K562 (cell line): ENCODE results near the gene KCNH2. TPM values are rescaled to one million over a fixed set of nuclear protein-coding genes. Genes with fewer than 3 reads are reported as not detected.

Source experiments
- GTF2F1 ChIP-seq: IDR thresholded peaks from 2 replicates; pipeline ENCODE4 v1.6.1; 2011; ENCODE audit warnings: low read depth, low read length, improper control_type of control experiment
- HDAC2 ChIP-seq: fragments of 450-650 bp; IDR thresholded peaks from 2 replicates; pipeline ENCODE4 v1.6.1; 2016; ENCODE audit warnings: mild to moderate bottlenecking
- HOXB6 ChIP-seq: fragments of 250-450 bp; sonication (Bioruptor Pico); IDR thresholded peaks from 2 replicates; pipeline ENCODE4 v1.5.1; 2022; ENCODE audit warnings: mild to moderate bottlenecking, borderline replicate concordance
- KLF10 ChIP-seq: fragments of 250-450 bp; sonication (Bioruptor Pico); IDR thresholded peaks from 2 replicates; pipeline ENCODE4 v1.6.1; 2021; ENCODE audit warnings: matching md5 sums
- NCOA4 ChIP-seq: fragments of 450-650 bp; IDR thresholded peaks from 2 replicates; pipeline ENCODE4 v1.6.1; 2018; ENCODE audit warnings: mild to moderate bottlenecking; ENCODE audit not compliant: partially characterized antibody
- POLR2AphosphoS5 ChIP-seq: IDR thresholded peaks from 2 replicates; pipeline ENCODE4 v1.6.1; 2011; ENCODE audit warnings: mild to moderate bottlenecking, low read depth, low read length, moderate library complexity; ENCODE audit not compliant: control insufficient read depth, insufficient read depth
- POLR2H ChIP-seq: IDR thresholded peaks from 2 replicates; pipeline ENCODE4 v1.6.1; 2016; ENCODE audit warnings: missing genetic modification characterization, low read depth, mild to moderate bottlenecking, control low read depth, missing compliant biosample characterization, moderate library complexity
- RAD21 ChIP-seq, 2 experiments: fragments of 250-450 bp in 1 of 2; fragments of 450-650 bp in 1 of 2; sonication (Bioruptor Pico) in 1 of 2; formaldehyde crosslinking in 1 of 2; IDR thresholded peaks in 1 of 2; conservative IDR thresholded peaks in 1 of 2; 2 replicates each; pipeline versions ENCODE4 v1.4.0 to v1.8.0; 2020 to 2022; ENCODE audit warnings: mild to moderate bottlenecking in 2 of 2, moderate library complexity in 1 of 2
- SAP30 ChIP-seq: fragments of 200-600 bp; sonication (generic); IDR thresholded peaks from 2 replicates; pipeline ENCODE4 v1.6.1; 2012; ENCODE audit warnings: borderline replicate concordance, low read depth, mild to moderate bottlenecking, moderate library complexity, low read length, control low read depth, inconsistent platforms; ENCODE audit not compliant: insufficient read depth, poor library complexity, severe bottlenecking
- SMARCC2 ChIP-seq: fragments of 450-650 bp; IDR thresholded peaks from 2 replicates; pipeline ENCODE4 v1.6.1; 2017; ENCODE audit warnings: antibody characterized with exemption, moderate library complexity, mild to moderate bottlenecking, low read depth
- SMC3 ChIP-seq: conservative IDR thresholded peaks from 2 replicates; pipeline ENCODE4 v1.6.1; 2011; ENCODE audit warnings: low read depth, low read length, improper control_type of control experiment; ENCODE audit not compliant: insufficient read depth
- SOX6 ChIP-seq: fragments of 450-650 bp; IDR thresholded peaks from 2 replicates; pipeline ENCODE4 v1.6.1; 2014; ENCODE audit warnings: mild to moderate bottlenecking
- TAF15 ChIP-seq: fragments of 200-400 bp; formaldehyde crosslinking; IDR thresholded peaks from 2 replicates; pipeline ENCODE4 v1.6.1; 2017; ENCODE audit warnings: mild to moderate bottlenecking, low read depth, low read length, moderate library complexity
- TRIM28 ChIP-seq: fragments of 450-650 bp; IDR thresholded peaks from 2 replicates; pipeline ENCODE4 v1.6.1; 2017
- ZNF41 ChIP-seq: fragments of 250-450 bp; sonication (Bioruptor Pico); conservative IDR thresholded peaks from 2 replicates; pipeline ENCODE4 v1.4.0; 2020; ENCODE audit warnings: mild to moderate bottlenecking
- ZNF639 ChIP-seq, 2 experiments: fragments of 200-800 bp in 1 of 2; sonication (Bioruptor generic) in 1 of 2; sonication (generic) in 1 of 2; formaldehyde crosslinking in 1 of 2; IDR thresholded peaks in 1 of 2; conservative IDR thresholded peaks in 1 of 2; 2 replicates each; pipeline versions ENCODE4 v1.5.0 to v1.6.1; 2016 to 2020; ENCODE audit warnings: missing compliant biosample characterization in 1 of 2, missing genetic modification characterization in 1 of 2, missing genetic modification reagents in 1 of 2
- ZNF766 ChIP-seq: fragments of 200-800 bp; sonication (Bioruptor generic); conservative IDR thresholded peaks from 2 replicates; pipeline ENCODE4 v1.6.1; 2016; ENCODE audit warnings: missing genetic modification characterization, missing compliant biosample characterization
- ZNF778 ChIP-seq: fragments of 450-650 bp; formaldehyde crosslinking; IDR thresholded peaks from 2 replicates; pipeline ENCODE4 v1.4.0; 2020; ENCODE audit warnings: mild to moderate bottlenecking, moderate library complexity
- ZNF79 ChIP-seq: fragments of 250-450 bp; sonication (Bioruptor Pico); IDR thresholded peaks from 2 replicates; pipeline ENCODE4 v1.4.0; 2020; ENCODE audit warnings: low read depth, mild to moderate bottlenecking, moderate library complexity
- polyA plus RNA-seq, 8 experiments: library from polyadenylated mRNA; depleted of rRNA in 4 of 8; stranded (reverse) in 5 of 8; unstranded in 3 of 8; fragments of >200 nt; fragmentation: Nextera tagmentation in 2 of 8; fragmentation: Illumina TruSeq in 1 of 8; extraction: Ambion mirVana in 2 of 8; extraction: Trizol in 1 of 8; gene quantifications; 2 replicates each; pipeline versions ENCODE4 v1.2.1 to v1.2.3, GENCODE V29; 2011 to 2014; ENCODE audit warnings: inconsistent platforms in 1 of 8, missing spikeins in 1 of 8
- total RNA-seq, 7 experiments: library from RNA; depleted of rRNA in 6 of 7; stranded (reverse); fragments of >200 nt in 6 of 7; fragmentation: Illumina TruSeq in 2 of 7; extraction: Trizol in 2 of 7; gene quantifications; 2 replicates each; pipeline versions ENCODE4 v1.2.1 to v1.2.3, GENCODE V29; 2011 to 2021; ENCODE audit warnings: low replicate concordance in 1 of 7
- TF ChIP-seq, protein P1 (sequence below): IDR thresholded peaks from 2 replicates; pipeline ENCODE4 v1.6.1; 2011; ENCODE audit warnings: borderline replicate concordance, low read depth, mild to moderate bottlenecking, moderate library complexity, low read length; ENCODE audit not compliant: insufficient read depth, poor library complexity, severe bottlenecking
- TF ChIP-seq, protein P2 (sequence below): fragments of 150-350 bp; conservative IDR thresholded peaks from 2 replicates; pipeline ENCODE4 v1.6.1; 2014; ENCODE audit warnings: low read length

The KCNH2 gene
- total and polyA plus RNA-seq, 9 of the 15 experiments (the other 6 are each of a cell fraction or from before 2014, with no cell fraction given), result 18.1 to 368 (median 218) TPM

DNA sequence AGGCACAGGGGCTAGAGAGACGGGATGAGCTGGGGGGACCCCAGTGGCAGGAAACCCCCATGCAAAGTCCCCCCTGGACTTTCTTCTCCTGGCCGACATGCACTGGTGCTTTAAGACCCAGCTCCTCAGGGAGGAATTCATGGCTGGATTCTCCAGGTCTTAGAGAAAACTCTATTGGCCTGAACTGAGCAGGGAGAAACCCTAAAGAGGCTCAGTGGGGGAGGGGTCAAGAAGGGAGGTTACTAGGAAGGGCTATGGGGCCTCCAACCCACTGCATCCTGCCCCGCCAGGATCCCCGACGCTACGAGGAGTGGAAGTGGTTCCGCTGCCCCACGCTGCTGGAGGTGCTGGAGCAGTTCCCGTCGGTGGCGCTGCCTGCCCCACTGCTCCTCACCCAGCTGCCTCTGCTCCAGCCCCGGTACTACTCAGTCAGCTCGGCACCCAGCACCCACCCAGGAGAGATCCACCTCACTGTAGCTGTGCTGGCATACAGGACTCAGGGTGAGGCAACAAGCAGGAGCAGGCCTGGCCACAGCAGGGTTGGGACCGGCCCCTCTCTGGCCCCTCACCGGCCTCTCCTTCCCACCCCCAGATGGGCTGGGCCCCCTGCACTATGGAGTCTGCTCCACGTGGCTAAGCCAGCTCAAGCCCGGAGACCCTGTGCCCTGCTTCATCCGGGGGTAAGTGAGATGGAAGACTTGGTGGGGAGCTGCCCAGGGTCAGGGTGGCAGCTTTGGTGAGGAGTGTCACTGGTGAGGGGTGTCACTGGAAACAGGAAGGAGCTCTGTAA lies 32.4 kb upstream of the KCNH2 start (continued):
- TF ChIP-seq HDAC2 (0 out of 2 replicates have a peak, but pooled peaks have one; percentile 50), ZNF766 (peak; percentile 94), SMARCC2 (no peak), KLF10 (CRISPR knock-in tag) (no peak), TAF15 (no peak), GTF2F1 (no peak; the same call in 1 of the 2 replicates), ZNF778 (CRISPR knock-in tag) (no peak), ZNF41 (CRISPR knock-in tag) (peak; percentile 67; the same call in 1 of the 2 replicates), ZNF639 (CRISPR knock-in tag; conservative IDR thresholded peaks at IDR 0.05 in 1 of 2, IDR thresholded peaks at IDR 0.05 in 1 of 2) (no peak), SOX6 (no peak), NCOA4 (no peak), HOXB6 (no peak), TRIM28 (no peak), SMC3 (0 out of 2 replicates have a peak, but pooled peaks have one; percentile 1), ZNF79 (CRISPR knock-in tag) (no peak), POLR2AphosphoS5 (peak; percentile 9; the same call in 1 of the 2 replicates), SAP30 (peak; percentile 74), POLR2H (tag) (no peak), RAD21 (CRISPR knock-in tag; conservative IDR thresholded peaks at IDR 0.05 in 1 of 2, IDR thresholded peaks at IDR 0.05 in 1 of 2) (no peak)
- TF ChIP-seq, protein P1, sequence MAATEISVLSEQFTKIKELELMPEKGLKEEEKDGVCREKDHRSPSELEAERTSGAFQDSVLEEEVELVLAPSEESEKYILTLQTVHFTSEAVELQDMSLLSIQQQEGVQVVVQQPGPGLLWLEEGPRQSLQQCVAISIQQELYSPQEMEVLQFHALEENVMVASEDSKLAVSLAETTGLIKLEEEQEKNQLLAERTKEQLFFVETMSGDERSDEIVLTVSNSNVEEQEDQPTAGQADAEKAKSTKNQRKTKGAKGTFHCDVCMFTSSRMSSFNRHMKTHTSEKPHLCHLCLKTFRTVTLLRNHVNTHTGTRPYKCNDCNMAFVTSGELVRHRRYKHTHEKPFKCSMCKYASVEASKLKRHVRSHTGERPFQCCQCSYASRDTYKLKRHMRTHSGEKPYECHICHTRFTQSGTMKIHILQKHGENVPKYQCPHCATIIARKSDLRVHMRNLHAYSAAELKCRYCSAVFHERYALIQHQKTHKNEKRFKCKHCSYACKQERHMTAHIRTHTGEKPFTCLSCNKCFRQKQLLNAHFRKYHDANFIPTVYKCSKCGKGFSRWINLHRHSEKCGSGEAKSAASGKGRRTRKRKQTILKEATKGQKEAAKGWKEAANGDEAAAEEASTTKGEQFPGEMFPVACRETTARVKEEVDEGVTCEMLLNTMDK, result no peak
- TF ChIP-seq, protein P2, sequence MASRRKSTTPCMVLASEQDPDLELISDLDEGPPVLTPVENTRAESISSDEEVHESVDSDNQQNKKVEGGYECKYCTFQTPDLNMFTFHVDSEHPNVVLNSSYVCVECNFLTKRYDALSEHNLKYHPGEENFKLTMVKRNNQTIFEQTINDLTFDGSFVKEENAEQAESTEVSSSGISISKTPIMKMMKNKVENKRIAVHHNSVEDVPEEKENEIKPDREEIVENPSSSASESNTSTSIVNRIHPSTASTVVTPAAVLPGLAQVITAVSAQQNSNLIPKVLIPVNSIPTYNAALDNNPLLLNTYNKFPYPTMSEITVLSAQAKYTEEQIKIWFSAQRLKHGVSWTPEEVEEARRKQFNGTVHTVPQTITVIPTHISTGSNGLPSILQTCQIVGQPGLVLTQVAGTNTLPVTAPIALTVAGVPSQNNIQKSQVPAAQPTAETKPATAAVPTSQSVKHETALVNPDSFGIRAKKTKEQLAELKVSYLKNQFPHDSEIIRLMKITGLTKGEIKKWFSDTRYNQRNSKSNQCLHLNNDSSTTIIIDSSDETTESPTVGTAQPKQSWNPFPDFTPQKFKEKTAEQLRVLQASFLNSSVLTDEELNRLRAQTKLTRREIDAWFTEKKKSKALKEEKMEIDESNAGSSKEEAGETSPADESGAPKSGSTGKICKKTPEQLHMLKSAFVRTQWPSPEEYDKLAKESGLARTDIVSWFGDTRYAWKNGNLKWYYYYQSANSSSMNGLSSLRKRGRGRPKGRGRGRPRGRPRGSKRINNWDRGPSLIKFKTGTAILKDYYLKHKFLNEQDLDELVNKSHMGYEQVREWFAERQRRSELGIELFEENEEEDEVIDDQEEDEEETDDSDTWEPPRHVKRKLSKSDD, result no peak
